HuH-7.5 (cell line): ENCODE measurements around the gene MFSD6.

ENCODE experiments used
- DNase-seq: peaks from one replicate; pipeline ENCODE4 v3.0.0; 2011; ENCODE audit warnings: low spot score

Gene MFSD6

GRCh38 chr2:190440113-190440512 lies 32.0 kb downstream of the MFSD6 start:
- no peak for DNase-seq

- no peak for DNase-seq
These were observed 33.4 kb downstream of the MFSD6 start for GRCh38 chr2:190441564-190441963.

GRCh38 chr2:190443055-190443454 lies 34.9 kb downstream of the MFSD6 start:
- no peak for DNase-seq

GRCh38 chr2:190443778-190444481 lies 35.8 kb downstream of the MFSD6 start:
- no peak for DNase-seq

GRCh38 chr2:190444976-190445375 lies 36.8 kb downstream of the MFSD6 start:
- no peak for DNase-seq

- DNase-seq = no peak
These were observed 38.0 kb downstream of the MFSD6 start for GRCh38 chr2:190446193-190446592.

GRCh38 chr2:190446750-190447516 lies 38.8 kb downstream of the MFSD6 start:
- DNase-seq = no peak

GRCh38 chr2:190447766-190448165 lies 39.6 kb downstream of the MFSD6 start:
- DNase-seq = no peak

GRCh38 chr2:190449925-190450324 lies 41.8 kb downstream of the MFSD6 start:
- no peak for DNase-seq

GRCh38 chr2:190450363-190450762 lies 42.2 kb downstream of the MFSD6 start:
- DNase-seq = no peak

- DNase-seq = no peak
These were observed 43.5 kb downstream of the MFSD6 start for GRCh38 chr2:190451561-190452176.

GRCh38 chr2:190452433-190452832 lies 44.3 kb downstream of the MFSD6 start:
- DNase-seq = no peak

GRCh38 chr2:190454795-190455194 lies 46.6 kb downstream of the MFSD6 start:
- no peak for DNase-seq

GRCh38 chr2:190455358-190456095 lies 47.4 kb downstream of the MFSD6 start:
- DNase-seq = no peak

- DNase-seq = no peak
These were observed 48.7 kb downstream of the MFSD6 start for GRCh38 chr2:190456833-190457232.

- DNase-seq = no peak
These were observed 49.1 kb downstream of the MFSD6 start for GRCh38 chr2:190457256-190457655.

GRCh38 chr2:190458352-190459107 lies 50.4 kb downstream of the MFSD6 start:
- DNase-seq = no peak

- DNase-seq = no peak
These were observed 51.7 kb downstream of the MFSD6 start for GRCh38 chr2:190459881-190460280.

GRCh38 chr2:190460487-190460886 lies 52.3 kb downstream of the MFSD6 start:
- no peak for DNase-seq

GRCh38 chr2:190462181-190462580 lies 54.0 kb downstream of the MFSD6 start:
- no peak for DNase-seq

GRCh38 chr2:190462611-190463010 lies 54.5 kb downstream of the MFSD6 start:
- no peak for DNase-seq

- no peak for DNase-seq
These were observed 56.9 kb downstream of the MFSD6 start for GRCh38 chr2:190465060-190465459.
